Keratinocyte (primary cell): ENCODE results near the gene GRPEL2. TPM values are rescaled to one million over a fixed set of nuclear protein-coding genes. Genes with fewer than 3 reads are reported as not detected.

Experiments used
- DNase-seq: peaks from one replicate; pipeline ENCODE4 v3.0.0-alpha.2; 2011; ENCODE audit warnings: low read depth, missing footprints, low spot score
- FAIRE-seq: peaks from 2 replicates; lab custom pipeline; 2011; peaks lifted over from hg19 to GRCh38; lab: Jason Lieb, UNC
- H2AFZ ChIP-seq: 2 replicates; pipeline ENCODE4 v1.6.0; 2012; ENCODE audit warnings: low read length, control low read depth, inconsistent platforms; ENCODE audit not compliant: control insufficient read depth
- H3K27ac ChIP-seq: 2 replicates; pipeline ENCODE4 v1.5.1; 2011; ENCODE audit warnings: low read length; ENCODE audit not compliant: control insufficient read depth, insufficient read depth
- H3K27me3 ChIP-seq: 3 replicates; pipeline ENCODE4 v1.6.0; 2011; ENCODE audit warnings: low read length; ENCODE audit not compliant: control insufficient read depth, insufficient read depth; ENCODE audit errors: extremely low read depth
- H3K36me3 ChIP-seq, 2 experiments: 2 replicates in 1 of 2; 3 replicates in 1 of 2; pipeline ENCODE4 v1.5.1; 2011; ENCODE audit warnings: low read length in 2 of 2, mild to moderate bottlenecking in 1 of 2; ENCODE audit not compliant: control insufficient read depth in 2 of 2, insufficient read depth in 2 of 2; ENCODE audit errors: extremely low read depth in 1 of 2
- H3K4me1 ChIP-seq: 3 replicates; pipeline ENCODE4 v1.5.1; 2011; ENCODE audit warnings: low read length; ENCODE audit not compliant: control insufficient read depth, insufficient read depth; ENCODE audit errors: extremely low read depth
- H3K4me2 ChIP-seq: 3 replicates; pipeline ENCODE4 v1.6.0; 2011; ENCODE audit warnings: low read depth, low read length; ENCODE audit not compliant: control insufficient read depth, insufficient read depth; ENCODE audit errors: extremely low read depth
- H3K4me3 ChIP-seq, 3 experiments: fragments of 200-600 bp in 1 of 3; sonication (generic) in 1 of 3; 2 replicates in 2 of 3; 3 replicates in 1 of 3; pipeline ENCODE4 v1.5.1; 2011 to 2016; ENCODE audit warnings: low read length in 3 of 3, mild to moderate bottlenecking in 3 of 3, control low read depth in 2 of 3, inconsistent platforms in 1 of 3, low read depth in 1 of 3, mixed read lengths in 1 of 3, mixed run types in 1 of 3, moderate library complexity in 1 of 3; ENCODE audit not compliant: control insufficient read depth in 2 of 3, insufficient read depth in 2 of 3; ENCODE audit errors: extremely low read depth in 1 of 3
- H3K79me2 ChIP-seq: 2 replicates; pipeline ENCODE4 v1.6.0; 2012; ENCODE audit warnings: low read length; ENCODE audit not compliant: control insufficient read depth, insufficient read depth
- H3K9ac ChIP-seq: 3 replicates; pipeline ENCODE4 v1.6.0; 2011; ENCODE audit warnings: low read length; ENCODE audit not compliant: control insufficient read depth, insufficient read depth; ENCODE audit errors: extremely low read depth
- H3K9me1 ChIP-seq: 3 replicates; pipeline ENCODE4 v1.6.0; 2011; ENCODE audit warnings: low read length; ENCODE audit not compliant: control insufficient read depth, insufficient read depth; ENCODE audit errors: extremely low read depth
- H3K9me3 ChIP-seq: 2 replicates; pipeline ENCODE4 v1.5.1; 2012; ENCODE audit warnings: low read depth, low read length; ENCODE audit not compliant: control insufficient read depth
- H4K20me1 ChIP-seq: 3 replicates; pipeline ENCODE4 v1.6.0; 2011; ENCODE audit warnings: low read length; ENCODE audit not compliant: control insufficient read depth, insufficient read depth; ENCODE audit errors: extremely low read depth
- EZH2 ChIP-seq: IDR thresholded peaks from one replicate; pipeline ENCODE4 v1.6.1; 2012; ENCODE audit warnings: inconsistent platforms, mild to moderate bottlenecking, low read length, moderate library complexity
- dilution Hi-C: fragments of 300-500 bp; cut with MboI; formaldehyde crosslinking; loops from one replicate; pipeline ENCODE4 v1.7.0; 2020; ENCODE audit warnings: low sequenced_read_pairs; ENCODE audit not compliant: extremely low pct_ligation_motif_present
- polyA plus RNA-seq, 5 experiments: library from polyadenylated mRNA; depleted of rRNA in 3 of 5; stranded (reverse) in 3 of 5; stranded (forward) in 1 of 5; unstranded in 1 of 5; fragments of >200 nt; gene quantifications; 1 replicate in 1 of 5; 2 replicates in 3 of 5; 3 replicates in 1 of 5; pipeline versions ENCODE4 v1.2.1 to v1.2.3, GENCODE V29; 2011 to 2012; ENCODE audit warnings: missing spikeins in 2 of 5, low read depth in 1 of 5, low replicate concordance in 1 of 5
- TF ChIP-seq, protein P1 (sequence below), 3 experiments: IDR thresholded peaks in 1 of 3; conservative IDR thresholded peaks in 1 of 3; optimal IDR thresholded peaks in 1 of 3; 2 replicates in 2 of 3; 3 replicates in 1 of 3; pipeline versions ENCODE3 to v1.5.1; 2011; ENCODE audit warnings: low read length in 3 of 3, mild to moderate bottlenecking in 3 of 3, moderate library complexity in 2 of 3, control low read depth in 1 of 3, inconsistent platforms in 1 of 3; ENCODE audit not compliant: insufficient read depth in 2 of 3; ENCODE audit errors: extremely low read depth in 1 of 3

Gene GRPEL2
- polyA plus RNA-seq, 1 donor (not counting 4 experiments of a cell fraction or from before 2014, with no cell fraction given), result 17.5 TPM

DNA sequence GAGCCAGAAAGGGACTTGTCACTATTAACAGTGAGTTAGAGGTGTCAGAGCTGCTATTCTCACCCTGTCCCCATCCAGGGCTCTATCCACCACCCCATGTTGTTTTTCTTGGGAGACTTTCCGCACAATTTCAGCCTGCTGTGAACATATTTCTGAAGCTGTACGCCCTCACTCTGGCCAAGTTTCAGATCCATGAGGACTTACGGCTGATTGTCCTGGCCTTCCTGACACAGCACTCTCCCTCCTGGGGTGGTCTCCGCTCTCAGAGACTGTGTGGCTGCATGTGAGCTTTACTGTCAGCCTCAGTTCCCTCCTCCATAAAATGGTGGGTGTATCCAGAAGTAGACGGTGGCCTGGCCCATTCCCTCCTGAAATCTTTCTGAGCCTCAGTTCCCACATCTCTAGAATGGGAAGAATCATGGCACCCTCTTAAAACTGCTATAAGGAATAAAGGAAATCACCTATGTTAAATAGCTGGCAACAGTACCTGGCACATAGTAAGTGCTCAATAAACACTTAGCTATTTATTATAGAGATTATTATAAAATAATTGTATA, 34.6 kb downstream of the GRPEL2 start:
- H3K27ac ChIP-seq, result no peak overlapping the region
- FAIRE-seq (no peak), DNase-seq (no peak)
- no peaks in the 10 kb centered on the region for H4K20me1 ChIP-seq
- no peaks in the 10 kb centered on the region for H3K79me2 ChIP-seq
- H3K4me1 ChIP-seq, result peaks cover 4% of the 10 kb centered on the region
- H3K9me3 ChIP-seq, result no peaks in the 10 kb centered on the region
- dilution Hi-C loops, result no loop called here
- H3K27me3 ChIP-seq, result no peaks in the 10 kb centered on the region
- no peaks in the 10 kb centered on the region for H3K9me1 ChIP-seq
- no peak overlapping the region for H2AFZ ChIP-seq
- H3K36me3 ChIP-seq, result no peaks in the 10 kb centered on the region
- H3K4me2 ChIP-seq, result no peak overlapping the region
- TF ChIP-seq, protein P1, sequence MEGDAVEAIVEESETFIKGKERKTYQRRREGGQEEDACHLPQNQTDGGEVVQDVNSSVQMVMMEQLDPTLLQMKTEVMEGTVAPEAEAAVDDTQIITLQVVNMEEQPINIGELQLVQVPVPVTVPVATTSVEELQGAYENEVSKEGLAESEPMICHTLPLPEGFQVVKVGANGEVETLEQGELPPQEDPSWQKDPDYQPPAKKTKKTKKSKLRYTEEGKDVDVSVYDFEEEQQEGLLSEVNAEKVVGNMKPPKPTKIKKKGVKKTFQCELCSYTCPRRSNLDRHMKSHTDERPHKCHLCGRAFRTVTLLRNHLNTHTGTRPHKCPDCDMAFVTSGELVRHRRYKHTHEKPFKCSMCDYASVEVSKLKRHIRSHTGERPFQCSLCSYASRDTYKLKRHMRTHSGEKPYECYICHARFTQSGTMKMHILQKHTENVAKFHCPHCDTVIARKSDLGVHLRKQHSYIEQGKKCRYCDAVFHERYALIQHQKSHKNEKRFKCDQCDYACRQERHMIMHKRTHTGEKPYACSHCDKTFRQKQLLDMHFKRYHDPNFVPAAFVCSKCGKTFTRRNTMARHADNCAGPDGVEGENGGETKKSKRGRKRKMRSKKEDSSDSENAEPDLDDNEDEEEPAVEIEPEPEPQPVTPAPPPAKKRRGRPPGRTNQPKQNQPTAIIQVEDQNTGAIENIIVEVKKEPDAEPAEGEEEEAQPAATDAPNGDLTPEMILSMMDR (optimal IDR thresholded peaks at IDR 0.05 in 1 of 3, IDR thresholded peaks at IDR 0.05 in 1 of 3, conservative IDR thresholded peaks at IDR 0.05 in 1 of 3; ENCODE audit: extremely low read depth in 1 of 3, insufficient read depth in 2 of 3, low read length in 3 of 3), result no peak
- TF ChIP-seq EZH2, result no peak
- H3K9ac ChIP-seq, result no peak overlapping the region
- H3K4me3 ChIP-seq, result no peak overlapping the region

DNA sequence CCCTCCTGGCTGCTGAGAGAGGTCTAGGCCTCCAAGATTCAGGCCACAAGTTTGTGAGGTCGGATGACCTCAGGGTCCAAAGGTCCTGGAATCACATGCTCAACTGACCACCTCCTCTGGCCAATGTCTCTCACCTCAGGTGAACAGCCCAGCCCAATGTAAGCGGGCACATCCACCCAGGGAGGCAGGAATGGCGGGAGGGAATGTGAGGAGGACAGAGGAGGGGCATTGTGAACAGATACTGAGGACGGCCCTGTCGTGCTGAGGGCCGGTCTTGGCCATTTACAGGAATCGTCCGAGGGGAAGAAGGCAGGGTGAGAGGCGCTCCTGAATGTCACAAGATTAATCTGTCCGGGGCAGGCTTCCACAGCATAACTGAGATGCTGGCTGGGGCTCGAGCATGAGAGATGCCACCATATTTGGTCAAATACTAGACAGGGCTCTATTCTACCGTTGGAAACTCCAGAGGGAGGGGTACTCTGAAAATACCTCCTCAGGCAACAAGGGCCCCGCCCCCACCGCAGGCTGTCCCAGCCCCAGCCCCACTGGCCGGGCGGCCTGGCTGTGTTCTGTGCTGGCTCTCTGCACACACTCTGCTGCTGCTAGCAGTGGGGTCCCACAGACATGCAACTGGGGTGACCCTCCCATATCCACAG, 35.3 kb downstream of the GRPEL2 start:
- Histone ChIP-seq H4K20me1 (no peaks in the 10 kb centered on the region), H3K79me2 (no peaks in the 10 kb centered on the region), H3K27me3 (no peaks in the 10 kb centered on the region), H3K27ac (no peak overlapping the region), H3K4me3 (no peak overlapping the region), H3K9ac (no peak overlapping the region), H2AFZ (no peak overlapping the region), H3K4me2 (no peak overlapping the region), H3K9me1 (no peaks in the 10 kb centered on the region), H3K9me3 (no peaks in the 10 kb centered on the region), H3K36me3 (no peaks in the 10 kb centered on the region), H3K4me1 (peaks cover 4% of the 10 kb centered on the region)
- TF ChIP-seq, protein P1 (optimal IDR thresholded peaks at IDR 0.05 in 1 of 3, IDR thresholded peaks at IDR 0.05 in 1 of 3, conservative IDR thresholded peaks at IDR 0.05 in 1 of 3; ENCODE audit: extremely low read depth in 1 of 3, insufficient read depth in 2 of 3, low read length in 3 of 3), result no peak
- no peak for TF ChIP-seq EZH2
- no peak for DNase-seq
- no peak for FAIRE-seq
- dilution Hi-C loops, result no loop called here
